Retinal pigment epithelial cell (primary cell): ENCODE data around the gene GCK.
A peak's percentile ranks its signal among the peaks of the same experiment; 100 is the strongest.

Experiments
- DNase-seq: peaks from one replicate; pipeline ENCODE4 v3.0.0-alpha.2; 2010; ENCODE audit warnings: low read depth
- H3K4me3 ChIP-seq: 2 replicates; pipeline ENCODE4 v1.5.1; 2011; ENCODE audit warnings: mild to moderate bottlenecking, low read length, control low read depth, moderate library complexity
- CTCF ChIP-seq: conservative IDR thresholded peaks from 2 replicates; pipeline ENCODE4 v1.5.1; 2011; ENCODE audit warnings: low read depth, low read length, control low read depth, inconsistent platforms

Gene GCK

DNA sequence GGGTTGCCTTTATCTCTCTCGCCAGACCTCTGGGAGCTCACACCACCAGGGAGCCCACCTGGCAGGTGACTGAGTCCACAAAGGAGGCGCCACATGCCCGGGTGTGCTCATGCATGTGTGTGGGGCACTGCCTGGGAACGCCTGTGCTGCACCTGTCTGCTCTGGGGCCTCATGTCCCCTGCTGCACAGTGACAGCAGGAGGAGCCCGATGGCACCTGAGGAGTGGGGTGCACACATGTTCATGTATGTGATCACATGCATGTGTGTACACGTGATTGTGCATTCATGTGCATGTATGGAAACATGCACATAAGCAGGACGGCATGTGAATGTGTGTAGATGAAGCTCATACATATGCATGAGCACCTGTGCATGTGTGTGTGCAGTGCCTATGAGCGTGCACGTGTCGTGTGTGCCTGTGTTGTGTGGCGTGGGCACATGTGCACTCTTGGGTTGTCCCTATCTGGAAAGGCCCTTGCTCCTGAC is 33.6 kb upstream of the GCK start:
- no peak for DNase-seq
- no peak overlapping the region for H3K4me3 ChIP-seq
- TF ChIP-seq CTCF = no peak

- no peak for DNase-seq
- TF ChIP-seq CTCF = no peak
- H3K4me3 ChIP-seq = no peak overlapping the region
Measured at GRCh38 chr7:44222074-44222473, 32.8 kb upstream of the GCK start.

DNA sequence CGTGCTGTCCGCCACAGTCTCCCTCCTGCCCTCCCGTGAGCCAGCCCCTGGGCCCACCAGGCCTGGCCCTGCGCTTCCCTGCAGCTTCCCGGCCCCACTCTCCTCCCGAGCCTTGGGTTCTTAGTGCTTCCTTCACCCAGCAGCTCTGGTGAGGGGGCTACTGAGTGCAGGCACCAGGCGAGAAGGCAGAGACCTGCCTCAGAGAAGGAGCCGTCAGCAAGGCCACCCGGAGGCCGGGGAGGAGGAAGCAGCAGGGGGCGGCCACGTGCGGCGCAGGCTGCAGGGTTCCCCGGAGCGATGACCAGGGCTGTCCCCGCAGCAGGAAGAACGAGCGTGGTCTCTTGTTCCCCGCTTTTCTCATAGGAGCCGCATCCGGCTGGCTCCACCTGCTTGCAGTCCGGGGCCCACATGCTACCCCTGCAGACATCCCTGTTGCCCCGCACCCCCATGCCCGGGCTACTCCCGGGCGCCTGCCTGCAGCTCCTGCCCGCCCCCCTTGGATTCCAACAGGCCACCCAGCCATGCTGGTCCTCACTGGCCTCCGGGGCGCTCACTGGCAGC is 32.1 kb upstream of the GCK start:
- no peak for DNase-seq
- H3K4me3 ChIP-seq = no peak overlapping the region
- TF ChIP-seq CTCF = peak; percentile 8

DNA sequence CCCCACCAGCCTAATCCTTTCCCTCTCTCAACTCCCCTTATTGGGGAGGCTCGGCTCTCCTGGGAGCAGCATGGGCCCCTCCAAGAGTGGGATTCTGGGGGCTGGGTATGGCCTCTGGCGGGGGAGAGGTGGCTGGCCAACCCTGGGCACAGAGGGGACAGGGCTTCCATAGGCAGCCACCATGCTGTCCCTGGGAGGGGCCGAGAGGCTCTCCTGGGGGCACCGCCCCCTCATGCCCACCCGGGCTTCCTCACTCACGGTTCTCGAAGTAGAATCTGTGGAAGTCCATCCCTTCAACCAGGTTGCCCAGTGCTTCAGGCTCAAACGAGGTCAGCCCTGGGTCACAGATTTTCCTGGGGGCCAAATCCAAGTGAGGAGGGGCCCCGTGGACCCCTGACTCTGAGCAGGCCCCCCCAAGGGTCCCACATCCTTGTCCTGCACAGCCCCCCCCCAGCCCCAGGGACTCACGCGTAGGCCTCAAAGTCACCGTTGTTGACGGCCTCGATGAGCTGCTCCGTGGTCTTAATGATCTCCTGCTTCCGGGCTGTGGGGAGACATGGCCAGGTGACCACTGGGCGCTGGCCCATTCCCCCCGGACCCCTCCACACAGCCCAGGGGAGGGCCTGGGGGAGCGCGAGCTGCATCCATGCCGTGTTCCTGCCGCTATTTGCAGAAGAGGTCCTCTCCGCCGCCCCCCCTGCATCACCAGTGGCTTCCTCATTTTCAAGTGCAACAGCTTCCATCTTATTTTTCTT is 31.3 kb upstream of the GCK start:
- no peak for TF ChIP-seq CTCF
- H3K4me3 ChIP-seq = no peak overlapping the region
- no peak for DNase-seq

DNA sequence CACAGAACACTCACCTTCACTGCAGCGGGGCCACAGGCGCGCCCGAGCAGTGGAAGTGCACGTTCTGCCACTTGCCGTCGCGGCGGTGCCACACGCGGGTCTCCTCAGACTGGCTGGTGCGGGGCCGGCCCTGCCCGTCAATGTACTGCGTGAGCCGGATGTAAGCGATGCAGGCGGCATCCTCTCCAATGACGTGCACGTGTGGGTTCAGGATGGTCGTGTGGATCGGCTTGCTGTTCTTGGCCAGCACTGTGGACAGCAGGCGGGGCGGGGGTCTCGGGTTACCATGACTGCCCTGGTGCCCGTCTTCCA is 30.8 kb upstream of the GCK start:
- no peak for DNase-seq
- no peak for TF ChIP-seq CTCF
- no peak overlapping the region for H3K4me3 ChIP-seq

DNA sequence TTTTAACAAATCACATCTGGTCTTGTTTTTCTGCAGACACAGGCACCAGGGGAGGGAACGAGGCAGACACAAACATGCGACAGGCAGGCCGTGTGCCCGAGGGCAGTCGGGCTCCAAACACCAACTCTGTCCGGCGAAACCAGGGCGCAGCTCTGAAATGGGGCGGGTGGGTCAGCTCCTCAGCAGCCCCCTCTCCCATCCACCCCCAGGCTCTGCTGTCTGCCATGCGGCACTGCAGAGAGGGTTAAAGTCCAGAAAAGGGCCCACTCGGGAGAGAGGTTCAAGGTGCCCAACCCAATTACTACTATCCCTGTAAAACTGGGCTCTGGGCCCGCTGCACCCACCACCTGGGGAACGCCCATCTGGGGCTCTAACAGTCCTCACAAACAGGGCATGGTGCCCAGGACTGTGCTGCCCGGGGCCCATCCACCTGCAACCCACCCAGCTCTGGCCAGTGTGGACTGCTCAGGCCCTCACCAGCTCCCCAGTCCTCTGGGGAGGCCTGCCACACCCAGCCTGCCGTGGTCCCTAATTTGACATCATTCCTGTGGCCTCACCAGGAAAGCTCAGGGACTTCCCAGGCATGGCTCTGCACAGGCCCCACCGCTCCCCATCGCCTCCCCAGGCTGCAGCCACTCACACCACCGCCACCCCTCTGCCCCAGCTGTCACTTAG is 30.3 kb upstream of the GCK start:
- no peak for TF ChIP-seq CTCF
- no peak for DNase-seq
- H3K4me3 ChIP-seq = no peak overlapping the region
